ENCODE results near the gene FCHO1.

DNA sequence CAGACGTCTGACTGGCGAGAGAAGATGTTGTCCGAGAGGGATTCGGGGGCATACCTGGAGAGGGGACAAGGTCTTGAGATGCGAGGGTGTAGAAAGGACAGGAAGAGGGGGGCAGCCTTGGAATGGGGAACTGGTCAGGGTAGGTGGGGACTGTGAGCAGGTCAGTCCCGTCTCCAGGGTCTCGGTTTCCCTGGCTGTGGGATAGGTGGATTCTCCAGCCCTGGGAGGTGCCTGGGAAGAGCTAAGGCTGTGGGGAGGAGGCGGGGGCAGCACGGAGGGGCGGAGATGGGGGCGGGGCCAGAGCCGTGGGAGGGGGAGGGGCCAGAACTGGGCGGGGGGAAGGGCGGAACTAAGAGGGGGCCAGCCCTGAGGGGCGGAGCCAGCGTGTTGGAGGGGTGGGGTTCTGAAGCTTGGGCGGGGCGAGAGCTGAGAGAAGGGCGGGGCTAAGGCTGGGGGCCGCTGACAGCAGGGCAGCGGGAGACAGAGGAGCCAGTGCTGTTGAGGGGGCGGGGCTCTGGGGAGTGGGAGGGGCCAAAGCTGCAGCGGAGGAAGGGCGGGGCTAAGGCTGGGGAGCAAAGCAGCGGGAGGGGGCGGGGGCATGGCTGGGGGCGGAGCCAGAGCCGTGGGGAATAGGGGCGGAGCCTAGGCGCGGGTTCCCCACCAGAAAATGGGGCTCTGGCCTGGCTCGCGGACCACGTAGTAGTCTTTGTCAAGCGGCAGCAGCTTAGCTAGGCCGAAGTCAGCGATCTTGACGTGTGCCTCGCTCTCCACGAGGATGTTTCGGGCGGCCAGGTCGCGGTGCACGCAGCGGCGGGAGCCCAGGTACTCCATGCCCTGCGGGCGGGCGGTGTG, 79.5 kb downstream of the FCHO1 start:
- TF ChIP-seq CTCF (IDR thresholded peaks at IDR 0.05) (no peak), EZH2 (IDR thresholded peaks at IDR 0.05; ENCODE audit: borderline replicate concordance, insufficient read depth, low read depth, low read length, poor library complexity, severe bottlenecking) (no peak)

All from B cell (primary cell).